Islet of Langerhans (tissue), 1 donor: Measurements from ENCODE around the gene CCDC88A.
"Not testable (repeated sequence)": the region's sequence is repeated elsewhere in the genome, so short reads cannot be mapped to it uniquely, and the experiment has no call there.

Source experiments
- FAIRE-seq: peaks from one replicate; lab custom pipeline; 2011; peaks lifted over from hg19 to GRCh38; lab: Jason Lieb, UNC

The CCDC88A gene

GRCh38 chr2:55296393-55296792 lies 123.3 kb downstream of the CCDC88A start:
- no peak for FAIRE-seq

DNA sequence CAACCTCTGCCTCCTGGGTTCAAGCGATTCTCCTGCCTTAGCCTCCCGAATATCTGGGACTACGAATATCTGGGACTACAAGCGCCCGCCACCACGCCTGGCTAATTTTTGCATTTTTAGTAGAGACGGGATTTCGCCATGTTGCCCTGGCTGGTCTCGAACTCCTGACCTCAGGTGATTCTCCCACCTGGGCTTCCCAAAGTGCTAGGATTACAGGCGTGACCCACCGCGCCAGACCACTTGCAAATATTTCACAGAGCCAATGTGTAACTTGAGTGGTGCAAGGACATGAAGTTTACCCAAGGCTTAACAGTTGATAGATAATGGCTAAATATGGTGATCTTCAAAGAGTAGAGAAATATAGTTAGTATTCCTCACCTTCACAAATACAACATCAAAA lies 136.6 kb downstream of the CCDC88A start:
- no peak for FAIRE-seq

DNA sequence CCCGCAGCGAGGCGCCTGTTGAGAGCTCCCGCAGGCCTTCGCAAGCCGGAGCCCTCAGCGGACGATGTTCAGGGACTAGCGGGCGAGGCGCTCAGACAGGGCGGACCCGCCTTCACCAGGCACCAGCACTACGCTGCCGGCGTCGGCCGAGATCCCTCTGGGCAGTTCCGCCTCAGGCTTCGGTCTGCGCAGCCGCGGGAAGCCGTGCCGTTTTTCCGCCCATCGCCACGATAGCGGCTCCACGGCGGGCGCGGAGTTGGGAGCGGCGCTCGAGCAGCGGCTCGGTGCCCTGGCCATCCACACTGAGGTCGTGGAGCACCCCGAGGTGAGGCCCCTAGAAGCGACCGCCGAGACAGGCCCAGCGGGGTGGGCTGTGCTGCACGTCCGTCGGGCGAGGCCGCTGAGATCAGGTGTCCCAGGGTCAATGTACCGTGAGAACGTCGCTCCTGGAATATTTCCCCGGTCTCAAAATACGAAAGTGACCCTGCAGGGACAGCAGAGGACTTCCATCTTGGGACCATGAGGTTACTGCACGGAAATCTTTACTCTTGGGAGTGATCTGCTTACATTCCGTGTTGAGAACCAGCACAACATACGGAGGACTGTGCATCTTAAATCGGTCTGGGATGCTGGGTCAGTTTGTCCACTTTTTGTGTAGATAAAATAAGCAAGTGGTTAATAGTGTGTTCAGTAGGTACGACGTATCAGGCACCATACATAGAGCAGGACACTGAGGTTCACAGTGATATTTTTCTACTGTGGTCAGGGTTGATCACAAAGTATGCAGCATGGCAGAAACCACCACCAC lies 137.3 kb downstream of the CCDC88A start:
- no peak for FAIRE-seq

GRCh38 chr2:55280851-55281546 lies 138.7 kb downstream of the CCDC88A start:
- FAIRE-seq, result not testable (repeated sequence)

GRCh38 chr2:55279859-55280424 lies 139.7 kb downstream of the CCDC88A start:
- not testable (repeated sequence) for FAIRE-seq

GRCh38 chr2:55279214-55279835 lies 140.3 kb downstream of the CCDC88A start:
- FAIRE-seq, result not testable (repeated sequence)

GRCh38 chr2:55277310-55277709 lies 142.3 kb downstream of the CCDC88A start:
- no peak for FAIRE-seq

GRCh38 chr2:55274346-55274745 lies 145.3 kb downstream of the CCDC88A start:
- FAIRE-seq, result not testable (repeated sequence)

- FAIRE-seq, result no peak
These were observed 150.0 kb downstream of the CCDC88A start for GRCh38 chr2:55269645-55269990.

GRCh38 chr2:55268907-55269644 lies 150.6 kb downstream of the CCDC88A start, which contains the start of gene MTIF2:
Gene MTIF2 (minus strand): TSS chr2:55269231. CDS start chr2:55263858, 5,373 bp downstream.
- peak; percentile 66 for FAIRE-seq

DNA sequence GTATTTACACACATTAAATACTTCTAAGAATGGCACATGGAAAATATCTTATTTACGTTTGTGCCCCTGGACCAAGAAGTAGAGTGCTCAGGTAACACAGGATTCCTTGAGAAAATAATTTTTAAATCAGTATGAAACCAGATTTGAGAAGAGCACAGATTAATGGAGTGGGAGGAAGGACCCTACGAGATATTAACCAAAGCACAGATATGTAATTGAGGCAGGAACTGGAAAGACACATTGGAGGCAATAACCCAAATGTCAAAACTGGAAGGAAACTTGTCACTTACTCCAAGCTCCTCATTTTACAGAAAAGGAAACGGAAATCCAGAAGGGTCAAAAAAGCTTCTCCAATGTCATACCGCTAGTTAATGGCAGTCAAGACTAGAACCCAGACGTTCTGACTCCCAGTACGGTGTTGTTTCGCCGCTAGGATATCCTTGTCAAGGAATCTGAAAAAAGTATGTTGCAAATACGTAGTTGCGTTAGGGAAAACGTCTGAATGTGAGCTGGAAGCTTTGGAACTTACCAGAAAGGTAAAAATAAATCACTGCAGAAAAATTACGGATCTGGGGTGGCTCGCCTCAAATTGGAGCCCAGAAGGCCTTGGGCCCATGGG lies 151.3 kb downstream of the CCDC88A start:
- no peak for FAIRE-seq

DNA sequence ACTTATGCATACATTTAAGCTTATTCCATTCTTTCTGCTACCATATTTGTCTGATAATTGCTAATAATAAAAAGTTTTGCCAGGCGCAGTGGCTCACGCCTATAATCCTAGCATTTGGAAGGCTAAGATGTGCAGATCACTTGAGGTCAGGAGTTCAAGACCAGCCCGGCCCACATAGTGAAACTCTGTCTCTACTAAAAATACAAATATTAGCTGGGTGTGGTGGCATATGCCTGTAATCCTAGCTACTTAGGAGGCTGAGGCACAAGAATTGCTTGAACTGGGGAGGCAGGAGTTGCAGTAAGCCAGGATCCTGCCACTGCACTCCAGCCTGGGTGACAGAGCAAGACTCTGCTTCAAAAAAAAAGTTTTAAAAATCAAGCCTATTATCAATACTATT lies 160.1 kb downstream of the CCDC88A start:
- not testable (repeated sequence) for FAIRE-seq

DNA sequence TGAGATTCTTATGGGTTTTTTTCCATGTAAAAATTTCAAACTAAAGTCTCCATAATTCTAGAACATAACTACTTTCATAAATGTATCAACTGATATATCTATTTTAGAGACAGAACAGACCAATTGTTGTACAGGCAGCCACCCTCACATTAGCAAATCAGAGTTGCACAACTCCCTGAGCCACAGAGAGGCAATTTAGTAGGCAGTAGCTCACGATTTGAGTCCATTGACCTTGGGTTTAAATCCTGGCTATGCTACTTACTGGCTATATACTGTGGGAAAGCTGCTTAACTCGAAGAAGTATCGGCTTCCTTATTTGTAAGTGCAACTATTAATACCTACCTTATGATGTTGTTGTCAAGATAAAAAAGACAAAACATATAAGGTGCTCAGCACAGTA lies 166.8 kb downstream of the CCDC88A start:
- FAIRE-seq, result no peak

- no peak for FAIRE-seq
These were observed 172.6 kb downstream of the CCDC88A start for GRCh38 chr2:55247025-55247424.

GRCh38 chr2:55245411-55245810 lies 174.2 kb downstream of the CCDC88A start:
- no peak for FAIRE-seq

- no peak for FAIRE-seq
These were observed 177.0 kb downstream of the CCDC88A start for GRCh38 chr2:55242617-55243016.

DNA sequence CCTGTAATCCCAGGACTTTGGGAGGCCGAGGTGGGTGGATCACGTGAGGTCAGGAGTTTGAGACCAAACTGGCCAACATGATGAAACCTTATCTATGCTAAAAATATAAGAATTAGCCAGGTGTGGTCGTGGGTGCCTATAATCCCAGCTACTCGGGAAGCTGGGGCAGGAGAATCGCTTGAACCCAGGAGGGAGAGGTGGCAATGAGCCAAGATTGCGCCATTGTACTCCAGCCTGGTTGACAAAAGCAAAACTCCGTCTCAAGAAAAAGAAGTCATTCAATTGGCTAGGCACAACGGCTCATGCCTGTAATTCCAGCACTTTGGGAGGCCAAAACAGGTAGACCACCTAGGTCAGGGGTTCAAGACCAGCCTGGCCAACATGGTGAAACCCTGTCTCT lies 178.1 kb downstream of the CCDC88A start:
- not testable (repeated sequence) for FAIRE-seq

- FAIRE-seq, result no peak
These were observed 179.9 kb downstream of the CCDC88A start for GRCh38 chr2:55239656-55240222.
